Peyer's patch (tissue), 4 donors: ENCODE results near the gene CAP2. TPM values are rescaled to one million over a fixed set of nuclear protein-coding genes. Genes with fewer than 3 reads are reported as not detected.
A peak's percentile ranks its signal among the peaks of the same experiment; 100 is the strongest.
"Not testable (repeated sequence)": the region's sequence is repeated elsewhere in the genome, so short reads cannot be mapped to it uniquely, and the experiment has no call there.

Source experiments
- DNase-seq, 3 donors: peaks; one replicate each; pipeline ENCODE4 v3.0.0-alpha.2; 2017 to 2019
- H3K27ac ChIP-seq, 4 donors: fragments of 200-600 bp; sonication (generic); one replicate each; pipeline ENCODE4 v1.5.1; 2016 to 2019
- H3K27me3 ChIP-seq, 2 donors: fragments of 200-600 bp; sonication (generic); one replicate each; pipeline ENCODE4 v1.5.1; 2019
- H3K36me3 ChIP-seq, 3 donors: fragments of 200-600 bp; sonication (generic); one replicate each; pipeline ENCODE4 v1.5.1; 2016 to 2019
- H3K4me1 ChIP-seq, 4 donors: fragments of 200-600 bp; sonication (generic); one replicate each; pipeline ENCODE4 v1.5.1; 2016 to 2019
- H3K4me3 ChIP-seq, 4 donors: fragments of 200-600 bp; sonication (generic); 1 replicate in 3 of 4; 2 replicates in 1 of 4; pipeline ENCODE4 v1.5.1; 2016 to 2019; ENCODE audit warnings: mild to moderate bottlenecking in 1 of 4
- H3K9me3 ChIP-seq, 4 donors: fragments of 200-600 bp; sonication (generic); one replicate each; pipeline ENCODE4 v1.5.1; 2016 to 2019; ENCODE audit warnings: mild to moderate bottlenecking in 1 of 4
- POLR2A ChIP-seq, 2 donors: fragments of 450-650 bp; IDR thresholded peaks; one replicate each; pipeline ENCODE4 v1.5.1; 2017; ENCODE audit warnings: antibody characterized with exemption in 2 of 2, mild to moderate bottlenecking in 2 of 2, moderate library complexity in 2 of 2
- total RNA-seq, 4 donors: library from RNA; depleted of rRNA; stranded (reverse); fragments of >200 nt; gene quantifications; one replicate each; pipeline ENCODE4 v1.1.0, GENCODE V29; 2016
- TF ChIP-seq, protein P1 (sequence below), 6 experiments: fragments of 450-650 bp in 4 of 6; fragments of 200-600 bp in 2 of 6; sonication (generic) in 1 of 6; IDR thresholded peaks; one replicate each; pipeline ENCODE4 v1.5.1; 2017 to 2019; ENCODE audit warnings: antibody characterized with exemption in 6 of 6, mild to moderate bottlenecking in 3 of 6, moderate library complexity in 1 of 6

CAP2 gene
- total RNA-seq, 4 donors from 2014 or later = 1.7 to 3.2 (median 2.4) TPM

GRCh38 chr6:17429383-17430061 is 36.1 kb downstream of the CAP2 start:
- no peaks in the 10 kb centered on the region for H3K4me1 ChIP-seq
- no peak for TF ChIP-seq POLR2A (IDR thresholded peaks at IDR 0.05)
- TF ChIP-seq, protein P1, sequence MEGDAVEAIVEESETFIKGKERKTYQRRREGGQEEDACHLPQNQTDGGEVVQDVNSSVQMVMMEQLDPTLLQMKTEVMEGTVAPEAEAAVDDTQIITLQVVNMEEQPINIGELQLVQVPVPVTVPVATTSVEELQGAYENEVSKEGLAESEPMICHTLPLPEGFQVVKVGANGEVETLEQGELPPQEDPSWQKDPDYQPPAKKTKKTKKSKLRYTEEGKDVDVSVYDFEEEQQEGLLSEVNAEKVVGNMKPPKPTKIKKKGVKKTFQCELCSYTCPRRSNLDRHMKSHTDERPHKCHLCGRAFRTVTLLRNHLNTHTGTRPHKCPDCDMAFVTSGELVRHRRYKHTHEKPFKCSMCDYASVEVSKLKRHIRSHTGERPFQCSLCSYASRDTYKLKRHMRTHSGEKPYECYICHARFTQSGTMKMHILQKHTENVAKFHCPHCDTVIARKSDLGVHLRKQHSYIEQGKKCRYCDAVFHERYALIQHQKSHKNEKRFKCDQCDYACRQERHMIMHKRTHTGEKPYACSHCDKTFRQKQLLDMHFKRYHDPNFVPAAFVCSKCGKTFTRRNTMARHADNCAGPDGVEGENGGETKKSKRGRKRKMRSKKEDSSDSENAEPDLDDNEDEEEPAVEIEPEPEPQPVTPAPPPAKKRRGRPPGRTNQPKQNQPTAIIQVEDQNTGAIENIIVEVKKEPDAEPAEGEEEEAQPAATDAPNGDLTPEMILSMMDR (IDR thresholded peaks at IDR 0.05) = no peak
- H3K27ac ChIP-seq = peak overlapping the region in 1 of 4 donors; percentile 10
- DNase-seq = no peak
- no peaks in the 10 kb centered on the region for H3K27me3 ChIP-seq
- H3K9me3 ChIP-seq = no peaks in the 10 kb centered on the region
- H3K4me3 ChIP-seq = no peak overlapping the region
- H3K36me3 ChIP-seq = no peaks in the 10 kb centered on the region

GRCh38 chr6:17431581-17431980 is 38.2 kb downstream of the CAP2 start:
- H3K9me3 ChIP-seq = no peaks in the 10 kb centered on the region
- H3K4me3 ChIP-seq = no peak overlapping the region
- H3K4me1 ChIP-seq = no peaks in the 10 kb centered on the region
- H3K27ac ChIP-seq = no peak overlapping the region
- TF ChIP-seq, protein P1 (IDR thresholded peaks at IDR 0.05) = no peak
- TF ChIP-seq POLR2A (IDR thresholded peaks at IDR 0.05) = no peak
- no peaks in the 10 kb centered on the region for H3K36me3 ChIP-seq
- DNase-seq = no peak
- no peaks in the 10 kb centered on the region for H3K27me3 ChIP-seq

GRCh38 chr6:17432356-17432755 is 39.0 kb downstream of the CAP2 start:
- no peak for TF ChIP-seq POLR2A (IDR thresholded peaks at IDR 0.05)
- TF ChIP-seq, protein P1 (IDR thresholded peaks at IDR 0.05) = no peak
- H3K9me3 ChIP-seq = no peaks in the 10 kb centered on the region
- no peaks in the 10 kb centered on the region for H3K36me3 ChIP-seq
- no peak overlapping the region for H3K27ac ChIP-seq
- no peaks in the 10 kb centered on the region for H3K4me1 ChIP-seq
- DNase-seq = no peak
- H3K27me3 ChIP-seq = no peaks in the 10 kb centered on the region
- H3K4me3 ChIP-seq = no peak overlapping the region

- peak overlapping the region in 1 of 4 donors; percentile 15 for H3K27ac ChIP-seq
- TF ChIP-seq POLR2A (IDR thresholded peaks at IDR 0.05) = no peak
- TF ChIP-seq, protein P1 (IDR thresholded peaks at IDR 0.05) = no peak
- no peaks in the 10 kb centered on the region for H3K36me3 ChIP-seq
- H3K4me1 ChIP-seq = no peaks in the 10 kb centered on the region
- no peak for DNase-seq
- no peaks in the 10 kb centered on the region for H3K9me3 ChIP-seq
- H3K4me3 ChIP-seq = no peak overlapping the region
- H3K27me3 ChIP-seq = no peaks in the 10 kb centered on the region
Observed at GRCh38 chr6:17439243-17439993, 46.0 kb downstream of the CAP2 start.

DNA sequence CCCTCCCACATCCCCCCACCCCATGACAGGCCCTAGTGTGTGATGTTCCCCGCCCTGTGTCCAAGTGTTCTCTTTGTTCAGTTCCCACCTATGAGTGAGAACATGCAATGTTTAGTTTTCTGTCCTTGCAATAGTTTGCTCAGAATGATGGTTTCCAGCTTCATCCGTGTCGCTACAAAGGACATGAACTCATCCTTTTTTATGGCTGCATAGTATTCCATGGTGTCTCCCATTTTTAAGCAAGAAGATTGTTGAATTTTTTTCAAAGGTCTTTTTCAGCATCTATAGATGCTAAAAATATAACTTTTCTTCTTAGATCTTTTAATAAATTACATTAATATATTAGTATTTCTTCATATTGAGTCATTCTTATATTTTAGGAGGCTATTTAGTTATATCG is 47.4 kb downstream of the CAP2 start:
- not testable (repeated sequence) for H3K9me3 ChIP-seq, H3K27ac ChIP-seq, H3K4me1 ChIP-seq, H3K4me3 ChIP-seq, H3K27me3 ChIP-seq, DNase-seq, H3K36me3 ChIP-seq

DNA sequence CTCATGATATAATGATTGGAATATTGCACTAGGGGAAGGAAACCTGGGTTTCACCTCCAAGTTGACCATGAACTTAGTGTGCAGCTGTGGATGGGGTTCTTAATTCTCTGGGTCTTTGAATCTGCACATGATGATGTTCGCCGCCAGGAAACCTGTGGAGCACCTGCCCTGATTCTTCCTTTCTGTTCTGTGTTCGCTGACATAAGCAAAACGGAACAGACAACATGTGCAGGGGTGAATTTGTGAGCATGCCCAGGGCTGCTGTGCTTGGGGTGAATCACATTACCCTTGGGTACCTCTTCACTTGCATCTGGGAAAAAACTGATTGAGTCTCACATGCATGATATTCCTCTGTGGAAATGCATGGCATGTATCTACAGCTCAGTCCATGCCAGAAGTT is 48.8 kb downstream of the CAP2 start:
- TF ChIP-seq, protein P1 (IDR thresholded peaks at IDR 0.05) = no peak
- no peak for TF ChIP-seq POLR2A (IDR thresholded peaks at IDR 0.05)
- H3K36me3 ChIP-seq = no peaks in the 10 kb centered on the region
- H3K27me3 ChIP-seq = no peaks in the 10 kb centered on the region
- H3K27ac ChIP-seq = no peak overlapping the region
- no peak for DNase-seq
- no peaks in the 10 kb centered on the region for H3K4me1 ChIP-seq
- no peak overlapping the region for H3K4me3 ChIP-seq
- H3K9me3 ChIP-seq = no peaks in the 10 kb centered on the region
